GM10248 (cell line): ENCODE data around the gene ANK2.

Experiments
- CTCF ChIA-PET: fragments of 300-600 bp; sonication (Branson Sonifier 250); formaldehyde crosslinking; extraction: SDS; loops from one replicate; lab custom pipeline; 2021; ENCODE audit warnings: antibody characterized with exemption; lab: Yijun Ruan, JAX
- POLR2A ChIA-PET: fragments of 350-650 bp; sonication (Branson Sonifier 250); formaldehyde crosslinking; extraction: SDS; loops from one replicate; lab custom pipeline; 2020; ENCODE audit warnings: antibody characterized with exemption; lab: Yijun Ruan, JAX
- DNase-seq: peaks from one replicate; pipeline ENCODE4 v3.0.0; 2012; ENCODE audit errors: extremely low spot score
- CTCF ChIP-seq: IDR thresholded peaks from 2 replicates; pipeline ENCODE4 v1.5.1; 2012; ENCODE audit warnings: mild to moderate bottlenecking, low read depth; ENCODE audit errors: extremely low read depth, missing control alignments, control extremely low read depth

ANK2 gene

GRCh38 chr4:113303315-113303714, 253.9 kb downstream of the ANK2 start:
- no peak for DNase-seq
- POLR2A ChIA-PET: no interaction called here
- CTCF ChIA-PET: interaction anchor here (1.6 kb wide), 1 partner anchor 25 kb away, joined by 4 read pairs; no protein-coding TSS in a partner anchor
- TF ChIP-seq CTCF: no peak

- ChIA-PET POLR2A (no interaction called here), CTCF (no interaction called here)
- no peak for DNase-seq
- no peak for TF ChIP-seq CTCF
Observed at GRCh38 chr4:113311047-113311446, 261.6 kb downstream of the ANK2 start.

GRCh38 chr4:113312529-113312928, 263.1 kb downstream of the ANK2 start:
- TF ChIP-seq CTCF: no peak
- ChIA-PET POLR2A (no interaction called here), CTCF (interaction anchor here (1.2 kb wide), 1 partner anchor 19 kb away, joined by 3 read pairs; no protein-coding TSS in a partner anchor)
- DNase-seq: no peak

- ChIA-PET CTCF (no interaction called here), POLR2A (no interaction called here)
- no peak for TF ChIP-seq CTCF
- DNase-seq: no peak
Observed at GRCh38 chr4:113314426-113314825, 265.0 kb downstream of the ANK2 start.

- ChIA-PET CTCF (interaction anchor here (1.3 kb wide), 1 partner anchor 23 kb away, joined by 3 read pairs; no protein-coding TSS in a partner anchor), POLR2A (interaction anchor here (0.6 kb wide), 1 partner anchor 754 kb away, joined by 3 read pairs; no protein-coding TSS in a partner anchor)
- DNase-seq: peak; percentile 52
- no peak for TF ChIP-seq CTCF
Observed at GRCh38 chr4:113316879-113317278, 267.4 kb downstream of the ANK2 start.

GRCh38 chr4:113317523-113317922, 268.1 kb downstream of the ANK2 start:
- no peak for TF ChIP-seq CTCF
- POLR2A ChIA-PET: no interaction called here
- CTCF ChIA-PET: no interaction called here
- no peak for DNase-seq
